Measurements from ENCODE around the gene UQCR10.

DNA sequence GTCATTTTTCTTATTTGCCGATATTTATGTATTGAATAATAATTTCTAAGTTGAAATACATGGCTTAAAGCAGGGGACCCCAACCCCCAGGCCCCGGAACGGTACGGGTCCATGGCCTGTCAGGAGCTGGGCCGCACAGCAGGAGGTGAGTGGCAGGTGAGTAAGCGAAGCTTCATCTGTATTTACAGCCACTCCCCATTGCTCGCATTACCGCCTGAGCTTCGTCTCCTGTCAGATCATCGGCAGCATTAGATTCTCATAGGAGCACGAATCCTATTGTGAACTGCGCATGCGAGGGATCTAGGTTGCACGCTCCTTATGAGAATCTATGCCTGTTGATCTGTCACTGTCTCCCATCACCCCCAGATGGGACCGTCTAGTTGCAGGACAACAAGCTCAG is 4.9 kb upstream of the UQCR10 start:
- no peak for TF ChIP-seq GTF2F1 (IDR thresholded peaks at IDR 0.05; ENCODE audit: low read depth, low read length)
- no peak for TF ChIP-seq CHD4 (IDR thresholded peaks at IDR 0.05; ENCODE audit: insufficient read depth, insufficient replicate concordance, low read depth, low read length, poor library complexity, severe bottlenecking)
- no peak for TF ChIP-seq POLR2AphosphoS5 (IDR thresholded peaks at IDR 0.05; ENCODE audit: control insufficient read depth, insufficient read depth, low read depth, low read length)
- TF ChIP-seq, protein P1, sequence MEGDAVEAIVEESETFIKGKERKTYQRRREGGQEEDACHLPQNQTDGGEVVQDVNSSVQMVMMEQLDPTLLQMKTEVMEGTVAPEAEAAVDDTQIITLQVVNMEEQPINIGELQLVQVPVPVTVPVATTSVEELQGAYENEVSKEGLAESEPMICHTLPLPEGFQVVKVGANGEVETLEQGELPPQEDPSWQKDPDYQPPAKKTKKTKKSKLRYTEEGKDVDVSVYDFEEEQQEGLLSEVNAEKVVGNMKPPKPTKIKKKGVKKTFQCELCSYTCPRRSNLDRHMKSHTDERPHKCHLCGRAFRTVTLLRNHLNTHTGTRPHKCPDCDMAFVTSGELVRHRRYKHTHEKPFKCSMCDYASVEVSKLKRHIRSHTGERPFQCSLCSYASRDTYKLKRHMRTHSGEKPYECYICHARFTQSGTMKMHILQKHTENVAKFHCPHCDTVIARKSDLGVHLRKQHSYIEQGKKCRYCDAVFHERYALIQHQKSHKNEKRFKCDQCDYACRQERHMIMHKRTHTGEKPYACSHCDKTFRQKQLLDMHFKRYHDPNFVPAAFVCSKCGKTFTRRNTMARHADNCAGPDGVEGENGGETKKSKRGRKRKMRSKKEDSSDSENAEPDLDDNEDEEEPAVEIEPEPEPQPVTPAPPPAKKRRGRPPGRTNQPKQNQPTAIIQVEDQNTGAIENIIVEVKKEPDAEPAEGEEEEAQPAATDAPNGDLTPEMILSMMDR (IDR thresholded peaks at IDR 0.05 in 2 of 3, conservative IDR thresholded peaks at IDR 0.05 in 1 of 3; ENCODE audit: insufficient read depth in 2 of 3, low read depth in 1 of 3, low read length in 3 of 3): no peak
- TF ChIP-seq, protein P2, sequence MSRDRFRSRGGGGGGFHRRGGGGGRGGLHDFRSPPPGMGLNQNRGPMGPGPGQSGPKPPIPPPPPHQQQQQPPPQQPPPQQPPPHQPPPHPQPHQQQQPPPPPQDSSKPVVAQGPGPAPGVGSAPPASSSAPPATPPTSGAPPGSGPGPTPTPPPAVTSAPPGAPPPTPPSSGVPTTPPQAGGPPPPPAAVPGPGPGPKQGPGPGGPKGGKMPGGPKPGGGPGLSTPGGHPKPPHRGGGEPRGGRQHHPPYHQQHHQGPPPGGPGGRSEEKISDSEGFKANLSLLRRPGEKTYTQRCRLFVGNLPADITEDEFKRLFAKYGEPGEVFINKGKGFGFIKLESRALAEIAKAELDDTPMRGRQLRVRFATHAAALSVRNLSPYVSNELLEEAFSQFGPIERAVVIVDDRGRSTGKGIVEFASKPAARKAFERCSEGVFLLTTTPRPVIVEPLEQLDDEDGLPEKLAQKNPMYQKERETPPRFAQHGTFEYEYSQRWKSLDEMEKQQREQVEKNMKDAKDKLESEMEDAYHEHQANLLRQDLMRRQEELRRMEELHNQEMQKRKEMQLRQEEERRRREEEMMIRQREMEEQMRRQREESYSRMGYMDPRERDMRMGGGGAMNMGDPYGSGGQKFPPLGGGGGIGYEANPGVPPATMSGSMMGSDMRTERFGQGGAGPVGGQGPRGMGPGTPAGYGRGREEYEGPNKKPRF (IDR thresholded peaks at IDR 0.05; ENCODE audit: low read depth, low read length): no peak
- TF ChIP-seq RCOR1 (IDR thresholded peaks at IDR 0.05; ENCODE audit: borderline replicate concordance in 1 of 2, low read depth in 2 of 2, low read length in 2 of 2): no peak
- TF ChIP-seq RBM34 (IDR thresholded peaks at IDR 0.05; ENCODE audit: borderline replicate concordance, insufficient read depth, low read length): no peak
- TF ChIP-seq, protein P3, sequence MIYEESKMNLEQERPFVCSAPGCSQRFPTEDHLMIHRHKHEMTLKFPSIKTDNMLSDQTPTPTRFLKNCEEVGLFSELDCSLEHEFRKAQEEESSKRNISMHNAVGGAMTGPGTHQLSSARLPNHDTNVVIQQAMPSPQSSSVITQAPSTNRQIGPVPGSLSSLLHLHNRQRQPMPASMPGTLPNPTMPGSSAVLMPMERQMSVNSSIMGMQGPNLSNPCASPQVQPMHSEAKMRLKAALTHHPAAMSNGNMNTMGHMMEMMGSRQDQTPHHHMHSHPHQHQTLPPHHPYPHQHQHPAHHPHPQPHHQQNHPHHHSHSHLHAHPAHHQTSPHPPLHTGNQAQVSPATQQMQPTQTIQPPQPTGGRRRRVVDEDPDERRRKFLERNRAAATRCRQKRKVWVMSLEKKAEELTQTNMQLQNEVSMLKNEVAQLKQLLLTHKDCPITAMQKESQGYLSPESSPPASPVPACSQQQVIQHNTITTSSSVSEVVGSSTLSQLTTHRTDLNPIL (CRISPR knock-in tag; IDR thresholded peaks at IDR 0.05): no peak
- no peak for TF ChIP-seq ZNF436 (CRISPR knock-in tag; IDR thresholded peaks at IDR 0.05)
- TF ChIP-seq SREBF2 (CRISPR knock-in tag; IDR thresholded peaks at IDR 0.05): no peak
- TF ChIP-seq TAF7 (tag; IDR thresholded peaks at IDR 0.05): no peak
- no peak for TF ChIP-seq ZFX (CRISPR knock-in tag; IDR thresholded peaks at IDR 0.05)
